Measurements from ENCODE around the gene CEMP1.

The CEMP1 gene

DNA sequence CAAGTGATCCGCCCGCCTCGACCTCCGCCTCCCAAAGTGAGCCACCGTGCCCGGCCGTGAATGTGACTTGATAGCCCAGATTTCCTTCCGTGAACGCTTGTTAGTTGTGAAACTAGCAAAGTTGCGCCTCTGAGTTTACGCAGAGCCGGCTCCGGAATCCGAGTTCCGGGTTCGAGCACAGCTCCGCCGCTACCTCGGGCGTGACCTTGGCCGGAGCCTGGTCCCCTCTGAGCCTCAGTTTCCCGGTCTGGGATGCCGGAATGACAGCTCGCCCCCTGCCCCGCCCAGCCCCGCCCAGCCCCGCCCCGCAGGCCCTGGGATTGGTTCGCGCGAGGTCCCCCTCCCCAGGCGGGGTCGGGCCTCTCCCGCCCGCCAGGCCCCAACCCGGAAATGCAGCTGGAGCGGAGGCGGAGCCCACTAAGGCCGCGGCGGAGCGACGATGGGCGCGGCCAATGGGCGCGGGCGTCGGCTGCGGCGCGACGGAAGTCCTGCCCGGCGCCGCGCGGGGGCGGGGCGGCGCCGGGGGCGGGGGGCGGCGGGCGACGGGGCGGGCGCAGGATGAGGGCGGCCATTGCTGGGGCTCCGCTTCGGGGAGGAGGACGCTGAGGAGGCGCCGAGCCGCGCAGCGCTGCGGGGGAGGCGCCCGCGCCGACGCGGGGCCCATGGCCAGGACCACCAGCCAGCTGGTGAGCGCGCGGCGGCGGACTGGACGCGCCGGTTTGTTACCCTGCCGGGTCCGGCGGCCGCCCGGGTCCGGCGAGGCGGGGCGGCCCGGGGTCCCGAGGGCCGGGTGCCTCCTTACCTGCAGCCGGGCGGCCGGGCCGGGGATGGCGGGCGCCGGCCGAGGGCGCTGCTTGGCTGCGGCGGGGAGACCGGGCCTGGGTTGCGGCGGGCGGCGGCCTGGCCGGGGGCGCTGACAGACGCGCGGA lies 6.5 kb upstream of the CEMP1 start, which contains the start of gene PDPK1:
PDPK1 (plus strand) TSS at position 571 of the 929 bp plus-strand sequence; CDS start at position 663, 92 bp downstream.
- in situ Hi-C loops (cut with MboI; ENCODE audit: low sequenced_read_pairs), result no loop called here

DNA sequence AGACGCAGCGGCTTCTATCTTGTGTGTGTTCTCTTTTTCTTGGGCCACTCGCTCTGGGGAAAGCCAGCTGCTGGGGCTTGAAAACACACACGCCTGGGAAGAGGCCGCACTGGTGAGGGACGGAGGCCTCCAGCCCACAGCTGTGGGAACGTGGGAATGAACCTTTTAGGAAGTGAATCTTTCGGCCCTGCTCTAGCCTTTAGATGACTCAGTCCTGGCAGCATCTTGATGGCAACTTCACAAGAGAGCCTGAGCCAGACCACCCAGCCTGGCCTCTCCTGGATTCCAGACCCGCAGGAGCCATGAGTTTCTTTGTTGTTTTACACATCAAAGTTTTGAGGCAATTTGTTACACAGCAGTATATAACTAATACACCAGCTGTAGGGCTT lies 4.4 kb upstream of the CEMP1 start:
- in situ Hi-C loops (cut with MboI; ENCODE audit: low sequenced_read_pairs), result no loop called here

DNA sequence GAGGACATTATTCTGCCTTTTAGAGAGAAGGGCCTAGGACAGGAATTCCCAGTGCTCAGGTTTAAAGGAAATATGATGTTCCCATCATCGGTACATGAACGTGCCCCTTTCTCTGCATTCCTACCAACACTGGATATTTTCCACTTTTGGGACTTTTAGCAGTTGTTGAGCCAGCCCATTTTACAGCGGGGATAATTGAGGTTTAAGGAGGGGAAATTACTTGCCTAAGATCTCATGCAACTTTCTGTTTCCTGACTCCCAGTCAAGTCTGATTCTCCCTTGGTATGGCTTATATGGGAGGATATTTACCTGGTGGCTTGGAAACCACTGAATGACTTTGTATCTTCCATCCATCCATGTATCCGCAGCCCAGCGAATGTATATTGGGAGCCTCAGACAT lies 3.1 kb upstream of the CEMP1 start:
- in situ Hi-C loops (cut with MboI; ENCODE audit: low sequenced_read_pairs), result loop anchor here (5.0 kb wide), 1 partner anchor 63 kb away; no protein-coding TSS in a partner anchor

DNA sequence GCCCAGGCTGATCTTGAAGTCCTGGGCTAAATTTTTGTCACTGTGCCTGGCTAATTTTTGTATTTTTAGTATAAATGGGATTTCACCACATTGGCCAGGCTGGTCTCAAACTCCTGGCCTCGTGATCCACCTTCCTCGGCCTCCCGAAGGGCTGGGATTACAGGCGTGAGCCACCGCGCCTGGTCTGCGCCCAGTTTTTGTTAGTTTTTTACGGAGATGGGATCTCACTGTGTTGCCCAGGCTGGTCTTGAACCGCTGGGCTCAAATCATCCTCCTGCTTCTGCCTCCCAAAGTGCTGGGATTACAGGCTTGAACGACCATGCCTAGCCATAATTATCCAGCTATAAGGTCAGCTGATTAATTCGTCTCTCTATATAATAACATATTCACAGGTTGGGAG lies 2.7 kb upstream of the CEMP1 start:
- in situ Hi-C loops (cut with MboI; ENCODE audit: low sequenced_read_pairs), result loop anchor here (5.0 kb wide), 1 partner anchor 63 kb away; no protein-coding TSS in a partner anchor

DNA sequence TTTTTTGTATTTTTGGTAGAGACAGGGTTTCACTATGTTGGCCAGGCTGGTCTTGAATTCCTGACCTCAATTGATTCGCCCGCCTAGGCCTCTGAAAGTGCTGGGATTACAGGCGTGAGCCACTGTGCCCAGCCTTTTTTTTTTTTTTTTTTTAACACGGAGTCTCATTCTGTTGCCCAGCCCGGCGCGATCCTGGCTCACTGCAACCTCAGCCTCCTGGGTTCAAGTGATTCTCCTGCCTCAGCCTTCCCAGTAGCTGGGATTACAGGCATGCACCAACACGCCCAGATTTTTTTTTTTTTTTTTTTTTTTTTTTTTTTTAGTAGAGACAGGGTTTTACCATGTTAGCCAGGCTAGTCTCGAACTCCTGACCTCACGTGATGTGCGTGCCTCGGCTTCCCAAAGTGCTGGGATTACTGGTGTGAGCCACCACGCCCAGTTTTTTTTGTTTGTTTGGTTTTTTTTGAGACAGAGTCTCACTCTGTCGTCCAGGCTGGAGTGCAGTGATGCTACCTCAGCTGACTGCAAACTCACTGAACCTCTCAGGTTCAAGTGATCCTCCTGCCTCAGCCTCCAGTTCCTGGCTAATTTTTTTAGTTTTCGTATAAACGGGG lies 2.0 kb upstream of the CEMP1 start:
- in situ Hi-C loops (cut with MboI; ENCODE audit: low sequenced_read_pairs), result loop anchor here (5.0 kb wide), 1 partner anchor 64 kb away; no protein-coding TSS in a partner anchor

DNA sequence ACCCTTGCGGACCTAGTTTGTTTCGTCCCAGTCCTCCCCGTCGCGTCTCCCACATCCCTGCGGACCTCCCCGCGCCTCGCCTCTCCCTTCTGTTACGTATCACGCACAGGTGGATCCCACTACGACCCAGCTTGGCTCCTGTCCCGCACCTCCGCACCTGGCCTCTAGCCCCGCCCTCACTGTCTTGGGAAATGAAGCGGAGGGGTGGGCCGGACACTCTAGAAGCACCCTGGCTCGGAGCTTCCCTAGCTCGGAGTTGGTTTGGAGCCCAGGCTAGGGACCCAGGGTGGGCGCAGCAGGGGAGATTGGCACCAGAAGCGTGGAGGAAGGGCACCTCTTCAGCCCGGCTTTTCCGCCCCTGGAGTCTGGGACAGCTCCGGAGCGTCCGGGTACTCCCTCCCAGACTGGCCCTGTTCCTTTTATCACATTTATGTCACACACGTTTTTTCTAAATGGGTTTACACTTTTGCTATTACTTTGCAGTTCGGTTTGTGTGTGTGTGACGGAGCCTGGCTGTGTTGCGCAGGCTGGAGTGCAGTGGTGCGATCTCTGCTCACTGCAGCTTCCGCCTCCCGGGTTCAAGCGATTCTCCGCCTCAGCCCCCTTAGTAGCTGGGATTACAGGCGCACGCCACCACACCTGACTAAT lies 1.4 kb upstream of the CEMP1 start:
- in situ Hi-C loops (cut with MboI; ENCODE audit: low sequenced_read_pairs), result loop anchor here (5.0 kb wide), 1 partner anchor 65 kb away; no protein-coding TSS in a partner anchor

DNA sequence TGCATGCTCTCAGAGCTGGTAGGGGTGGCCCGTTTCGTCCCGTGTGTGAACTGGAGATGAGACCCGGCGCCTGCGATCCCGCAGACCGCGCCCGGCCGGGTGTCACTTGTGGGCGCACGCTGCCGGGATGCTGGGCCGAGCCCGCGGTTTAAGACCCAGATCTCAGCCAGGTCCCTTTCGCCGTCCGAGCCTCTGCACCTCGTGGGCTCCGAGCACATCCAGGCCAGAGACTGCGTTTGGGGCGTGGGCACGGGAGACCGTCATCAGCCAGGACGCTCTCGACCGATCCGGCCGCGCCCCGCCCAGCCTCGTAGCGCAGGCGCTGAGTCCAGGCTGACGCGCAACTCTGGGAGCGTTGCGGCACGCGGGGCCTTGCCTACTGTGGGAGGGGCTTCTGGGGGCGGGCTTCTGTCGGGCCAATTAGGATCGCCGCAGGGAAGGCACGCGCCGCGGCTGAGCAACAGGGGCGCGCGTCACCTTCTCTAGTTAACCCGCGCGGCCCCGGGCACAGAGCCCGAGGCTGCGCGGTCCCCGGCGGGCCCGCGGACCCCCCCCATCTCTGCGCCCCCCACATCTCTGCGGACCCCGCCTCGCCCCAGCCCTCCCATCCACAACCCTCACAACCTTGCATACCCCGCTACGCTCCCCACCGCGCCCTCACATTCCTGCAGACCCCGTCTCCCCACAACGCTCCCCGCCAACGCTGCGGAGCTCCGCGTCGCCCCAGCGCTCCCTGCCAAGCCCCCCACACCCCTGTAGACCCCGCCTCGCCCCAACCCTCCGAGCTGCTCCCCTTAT lies 687 bp upstream of the CEMP1 start:
- in situ Hi-C loops (cut with MboI; ENCODE audit: low sequenced_read_pairs), result loop anchor here (5.0 kb wide), 1 partner anchor 65 kb away; no protein-coding TSS in a partner anchor

DNA sequence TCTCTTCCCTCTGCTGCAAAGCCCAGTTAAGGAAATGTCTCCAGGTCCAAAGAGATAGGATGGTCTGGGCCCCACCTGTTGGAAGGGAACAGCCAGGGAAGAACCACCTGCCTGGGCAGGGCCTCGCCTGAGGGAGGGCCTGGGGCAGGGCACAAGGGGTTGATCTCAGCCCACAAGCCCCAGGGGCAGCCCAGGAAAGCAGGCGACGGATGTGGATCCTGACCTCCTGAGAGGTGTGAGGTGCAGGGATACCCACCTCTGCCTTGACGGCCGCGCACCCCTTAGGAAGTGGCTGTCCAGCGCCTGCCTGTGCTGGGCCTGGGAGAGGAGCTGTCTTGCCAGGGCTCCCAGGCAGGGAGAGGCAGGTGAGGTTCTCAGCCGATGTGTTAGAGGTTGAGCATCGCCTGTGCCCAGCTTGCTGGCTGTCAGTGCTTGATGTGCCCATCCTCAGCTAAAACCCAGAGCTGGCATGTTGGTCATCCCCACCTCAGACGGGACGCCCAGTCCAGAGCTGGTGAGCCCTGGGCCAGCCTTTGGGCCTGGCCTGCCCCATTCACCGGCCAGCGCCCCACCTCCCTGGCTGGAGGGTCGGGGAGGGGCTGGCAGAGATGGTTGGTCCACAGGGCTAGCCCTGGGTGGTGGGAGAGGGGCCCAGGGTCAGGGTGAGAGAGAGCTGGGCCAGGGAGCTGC lies 434 bp downstream of the CEMP1 start:
- in situ Hi-C loops (cut with MboI; ENCODE audit: low sequenced_read_pairs), result loop anchor here (5.0 kb wide), 1 partner anchor 67 kb away; no protein-coding TSS in a partner anchor

DNA sequence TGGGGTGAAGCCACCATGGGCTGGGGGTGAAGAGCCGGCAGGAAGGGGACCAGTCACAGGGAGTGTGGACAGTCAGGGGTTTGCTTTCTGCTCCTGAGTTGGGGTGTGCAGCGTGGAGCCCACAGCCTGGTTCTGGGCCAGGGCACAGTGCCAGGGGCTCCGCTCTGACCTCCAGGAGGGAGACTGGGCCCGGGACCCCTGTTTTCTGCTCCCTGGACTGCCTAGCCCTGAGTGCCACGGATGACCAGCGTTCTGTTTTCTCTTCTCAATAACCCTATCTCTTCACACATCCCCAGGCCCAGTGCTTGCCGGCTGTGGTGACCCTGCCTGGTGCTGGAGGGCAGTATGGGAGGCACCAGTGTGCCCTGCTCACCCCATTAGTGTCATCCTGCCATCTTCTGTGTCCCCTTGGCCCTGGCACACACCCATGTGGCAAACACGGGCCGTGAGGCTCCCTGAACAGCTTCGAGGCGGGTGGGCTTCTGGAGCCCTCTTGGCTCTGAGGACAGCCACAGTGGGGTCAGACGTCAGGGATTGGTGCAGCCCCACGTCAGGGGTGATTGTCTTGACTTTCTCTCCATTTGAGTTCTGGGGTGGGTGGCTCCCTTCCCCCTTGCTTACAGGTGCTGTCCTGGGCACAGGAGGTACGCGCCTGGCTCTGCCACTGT lies 1.1 kb downstream of the CEMP1 start:
- in situ Hi-C loops (cut with MboI; ENCODE audit: low sequenced_read_pairs), result loop anchor here (5.0 kb wide), 1 partner anchor 67 kb away; no protein-coding TSS in a partner anchor

DNA sequence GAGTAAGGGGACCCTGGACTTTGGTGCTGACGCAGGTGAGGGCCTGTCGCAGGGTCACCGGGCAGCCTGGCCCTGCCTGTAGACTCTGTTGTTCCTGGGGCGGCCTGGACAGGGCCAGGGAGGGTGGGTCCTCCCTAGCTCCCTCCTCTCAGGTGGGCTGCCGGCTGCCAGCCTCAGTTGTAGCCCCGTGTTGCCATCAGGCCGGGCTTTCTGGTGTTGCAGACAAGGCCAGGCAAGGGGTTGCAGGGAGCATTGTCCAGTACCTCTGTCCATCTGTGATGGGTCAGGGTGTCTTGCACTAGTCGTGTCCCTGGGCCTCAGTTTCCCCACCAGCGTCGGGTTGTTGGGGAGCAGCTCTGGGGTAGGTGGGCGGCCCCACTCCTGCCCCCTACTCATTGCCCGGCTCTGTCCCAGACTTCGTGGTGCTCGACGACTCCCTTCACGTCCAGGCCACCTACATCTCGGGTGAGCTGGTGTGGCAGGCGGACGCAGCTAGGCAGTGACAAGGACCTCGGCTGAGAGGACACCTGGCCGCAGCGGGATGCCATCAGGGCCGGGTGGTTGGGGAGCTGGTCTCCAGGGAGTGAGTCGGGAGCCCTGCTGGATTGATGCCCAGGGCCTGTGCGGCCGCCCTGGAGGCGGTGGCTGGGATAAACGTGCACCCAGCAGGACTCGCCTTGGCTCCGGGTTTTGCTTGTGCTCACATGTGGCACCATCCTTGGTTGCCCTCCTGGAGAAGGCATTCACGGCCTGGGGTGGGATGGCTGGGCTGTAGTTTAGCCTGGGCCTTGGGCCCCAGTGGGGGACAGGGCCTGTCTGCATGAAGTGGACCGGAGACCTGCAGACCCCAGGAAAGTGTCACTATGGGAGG lies 1.9 kb downstream of the CEMP1 start:
- in situ Hi-C loops (cut with MboI; ENCODE audit: low sequenced_read_pairs), result no loop called here

DNA sequence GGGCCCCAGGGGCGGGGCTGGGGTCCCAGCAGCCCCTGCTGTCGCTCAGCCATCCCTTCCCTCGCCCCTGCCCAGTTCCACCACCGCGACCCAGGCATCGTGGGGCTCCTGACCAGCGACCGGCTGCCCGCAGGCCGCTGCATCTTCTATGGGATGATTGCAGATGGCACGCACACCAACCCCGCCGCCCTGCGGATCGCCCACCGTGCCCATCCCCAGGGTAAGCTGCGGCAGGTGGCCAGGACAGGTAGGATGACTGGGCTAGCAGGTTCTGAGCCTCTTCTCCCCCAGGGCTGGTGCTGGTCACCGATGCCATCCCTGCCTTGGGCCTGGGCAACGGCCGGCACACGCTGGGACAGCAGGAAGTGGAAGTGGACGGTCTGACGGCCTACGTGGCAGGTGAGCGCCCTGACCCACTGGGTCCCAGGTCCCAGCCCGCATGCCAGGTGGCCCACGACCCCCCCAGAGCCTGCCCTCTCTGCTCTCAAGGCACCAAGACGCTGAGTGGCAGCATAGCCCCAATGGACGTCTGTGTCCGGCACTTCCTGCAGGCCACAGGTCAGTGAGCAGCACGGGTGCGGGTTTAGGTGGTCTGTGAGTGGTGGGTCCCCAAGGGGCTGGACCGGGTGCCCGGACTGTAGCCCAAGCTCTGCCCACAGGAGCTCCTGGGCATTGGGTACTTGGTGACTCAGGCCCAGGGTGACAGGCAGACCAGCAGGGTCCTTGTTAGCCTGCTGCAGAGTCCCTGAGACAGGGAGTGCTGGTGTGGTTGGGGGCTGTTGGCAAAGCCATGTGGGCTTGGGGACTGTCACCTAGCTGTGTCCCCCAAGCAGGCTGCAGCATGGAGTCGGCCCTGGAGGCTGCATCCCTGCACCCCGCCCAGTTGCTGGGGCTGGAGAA lies 2.8 kb downstream of the CEMP1 start:
- in situ Hi-C loops (cut with MboI; ENCODE audit: low sequenced_read_pairs), result no loop called here

DNA sequence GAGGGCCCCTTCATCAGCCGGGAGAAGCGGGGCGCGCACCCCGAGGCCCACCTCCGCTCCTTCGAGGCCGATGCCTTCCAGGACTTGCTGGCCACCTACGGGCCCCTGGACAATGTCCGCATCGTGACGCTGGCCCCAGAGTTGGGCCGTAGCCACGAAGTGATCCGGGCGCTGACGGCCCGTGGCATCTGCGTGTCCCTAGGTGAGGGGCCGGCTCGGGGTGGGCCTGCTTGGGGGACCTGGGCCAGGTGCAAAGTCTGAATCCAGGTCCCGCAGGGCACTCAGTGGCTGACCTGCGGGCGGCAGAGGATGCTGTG lies 3.5 kb downstream of the CEMP1 start:
- in situ Hi-C loops (cut with MboI; ENCODE audit: low sequenced_read_pairs), result no loop called here

DNA sequence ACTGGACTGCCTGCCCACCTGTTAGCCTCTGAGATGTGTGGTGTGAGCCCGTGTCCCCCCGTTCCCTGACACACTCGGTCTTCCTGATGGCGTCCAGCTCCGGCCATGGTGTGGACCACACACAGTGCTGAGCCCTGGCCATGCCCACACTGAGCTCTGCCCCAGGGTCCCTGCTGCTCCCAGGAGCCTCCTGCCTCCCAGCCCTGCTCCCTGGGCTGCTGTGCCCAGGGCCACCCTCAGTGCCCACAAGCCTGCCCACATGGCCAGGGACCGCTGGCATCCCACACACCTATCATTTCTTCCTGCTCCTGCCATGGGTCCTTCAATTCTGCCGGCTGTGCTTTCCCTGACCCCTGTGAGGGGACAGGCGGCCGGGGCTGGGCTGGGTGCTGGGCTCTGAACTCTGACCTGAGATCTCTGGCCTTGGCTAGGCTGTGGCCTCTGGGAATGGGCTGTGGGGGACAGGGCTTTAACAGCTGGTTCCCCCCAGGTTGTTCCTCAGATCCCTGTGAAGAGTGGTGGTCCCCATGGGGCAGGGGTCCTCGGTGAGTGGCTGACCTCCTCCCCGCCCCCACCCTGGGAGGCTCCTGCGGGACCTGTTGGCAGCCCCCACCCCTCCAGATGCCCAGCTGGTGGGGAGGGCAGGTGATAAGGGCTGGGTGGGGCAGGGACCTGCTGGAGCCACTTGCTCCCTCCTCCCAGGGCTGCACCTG lies 4.0 kb downstream of the CEMP1 start:
- in situ Hi-C loops (cut with MboI; ENCODE audit: low sequenced_read_pairs), result no loop called here

DNA sequence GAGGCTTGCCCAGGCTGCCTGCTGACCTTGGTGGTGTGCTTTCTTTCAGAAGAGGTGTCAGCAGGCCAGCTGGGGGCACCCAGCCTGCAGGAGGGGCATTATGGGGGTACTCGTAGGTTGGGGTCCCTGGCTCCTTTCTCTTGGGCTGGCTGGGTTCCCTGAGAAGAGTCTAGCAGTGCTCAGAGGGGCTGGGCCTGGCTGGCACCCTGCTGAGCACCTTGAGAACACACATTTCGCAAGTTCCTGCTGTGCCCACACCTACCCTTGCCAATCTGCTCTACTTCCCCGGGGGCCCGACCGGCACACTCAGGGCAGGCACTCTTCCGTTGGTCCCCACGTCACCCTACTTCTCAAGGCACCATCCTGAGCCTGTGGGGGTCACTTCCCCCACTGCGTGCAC lies 5.1 kb downstream of the CEMP1 start:
- in situ Hi-C loops (cut with MboI; ENCODE audit: low sequenced_read_pairs), result no loop called here

DNA sequence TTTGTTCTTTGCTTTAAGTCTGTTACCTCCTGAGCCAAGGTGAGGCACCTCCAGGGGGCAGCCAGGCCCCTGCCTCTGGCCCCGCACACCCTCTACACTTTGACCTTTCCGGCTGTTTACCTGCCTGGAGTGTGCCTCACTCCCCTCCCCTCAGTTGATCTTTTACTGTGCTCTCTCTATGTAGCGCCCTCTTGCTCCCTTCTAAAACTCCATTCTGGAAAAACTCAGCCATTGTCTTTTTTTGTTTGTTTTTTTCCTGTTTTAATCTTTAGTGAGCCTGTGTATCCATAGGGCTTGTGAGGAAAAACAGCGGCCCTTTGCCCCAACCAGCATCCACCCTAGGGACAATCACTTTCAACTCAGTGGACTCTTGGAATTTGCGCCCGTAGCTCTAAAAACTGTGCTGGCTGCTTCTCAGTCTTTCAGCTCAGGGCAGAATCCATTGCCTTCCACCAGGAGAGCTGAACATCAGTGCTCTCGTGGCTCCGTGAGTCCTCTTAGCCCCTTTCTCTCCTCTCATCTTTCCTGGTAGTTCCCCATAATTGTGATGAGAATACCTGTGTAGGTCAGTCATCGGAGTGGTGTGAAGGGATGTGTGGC lies 6.8 kb downstream of the CEMP1 start:
- in situ Hi-C loops (cut with MboI; ENCODE audit: low sequenced_read_pairs), result no loop called here

DNA sequence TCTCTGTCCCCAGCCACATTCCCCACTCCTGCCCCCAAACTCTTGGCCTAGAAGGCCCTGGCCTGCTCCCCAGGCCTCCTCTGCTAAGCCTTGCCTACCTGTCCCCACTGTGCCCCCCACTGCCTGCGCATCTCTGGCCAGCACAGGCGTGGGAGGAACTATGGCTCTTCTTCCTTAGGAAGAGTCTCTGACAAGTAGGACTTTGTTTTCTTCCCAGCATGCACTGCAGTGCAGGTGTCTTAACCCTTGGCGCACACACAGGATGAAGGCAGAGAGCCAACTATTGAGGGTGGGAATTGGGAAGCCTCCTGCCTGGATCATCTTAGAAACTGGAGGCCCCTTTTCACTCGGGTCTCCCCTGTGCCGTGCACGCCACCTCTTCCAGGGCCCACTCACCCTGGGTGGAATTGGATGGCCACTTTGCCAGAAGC lies 7.4 kb downstream of the CEMP1 start:
- in situ Hi-C loops (cut with MboI; ENCODE audit: low sequenced_read_pairs), result no loop called here
